ENCODE measurements around the gene OR2T29. TPM values are rescaled to one million over a fixed set of nuclear protein-coding genes. Genes with fewer than 3 reads are reported as not detected.
"Not testable (repeated sequence)": the region's sequence is repeated elsewhere in the genome, so short reads cannot be mapped to it uniquely, and the experiment has no call there.

The OR2T29 gene, protein sequence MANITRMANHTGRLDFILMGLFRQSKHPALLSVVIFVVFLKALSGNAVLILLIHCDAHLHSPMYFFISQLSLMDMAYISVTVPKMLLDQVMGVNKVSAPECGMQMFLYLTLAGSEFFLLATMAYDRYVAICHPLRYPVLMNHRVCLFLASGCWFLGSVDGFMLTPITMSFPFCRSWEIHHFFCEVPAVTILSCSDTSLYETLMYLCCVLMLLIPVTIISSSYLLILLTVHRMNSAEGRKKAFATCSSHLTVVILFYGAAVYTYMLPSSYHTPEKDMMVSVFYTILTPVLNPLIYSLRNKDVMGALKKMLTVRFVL
- not detected for total RNA-seq
- polyA plus RNA-seq: not detected
- long read RNA-seq, donor 1: 0 reads
- long read RNA-seq, donor 2: 0 reads
- long read RNA-seq, donor 3: 0 reads

DNA sequence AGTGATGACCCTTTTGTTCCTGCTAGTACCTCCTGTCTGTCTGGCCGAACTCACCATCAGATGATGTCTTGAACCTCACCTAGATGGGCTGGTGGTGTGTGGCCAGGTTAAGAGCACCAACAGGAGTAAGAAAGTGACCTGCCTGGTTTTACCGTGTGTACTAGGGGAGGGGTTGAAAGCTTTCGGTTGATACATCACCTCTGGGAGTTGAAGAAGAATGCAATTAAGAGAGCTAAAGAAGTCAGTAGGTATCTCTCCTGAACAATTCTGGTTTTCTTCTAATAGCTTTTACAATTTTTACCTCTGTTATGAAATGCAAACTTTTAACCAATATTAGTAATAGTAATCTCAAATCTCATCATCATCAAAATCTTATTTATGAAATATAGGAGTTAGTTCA, at the start of gene OR2T29:
Gene OR2T29 (minus strand): TSS at position 101 of the 400 bp plus-strand sequence. CDS start 3,281 bp downstream, outside the sequence.
- H3K4me3 ChIP-seq; H3K36me3 ChIP-seq; H3K27ac ChIP-seq; DNase-seq; H3K27me3 ChIP-seq; intact Hi-C loops (cut with DNase I); H3K9me3 ChIP-seq; ATAC-seq; H3K4me1 ChIP-seq: not testable (repeated sequence)
- 71 to 80% methylated on average over 3 of the region's 3 CpGs for WGBS, 2 donors

DNA sequence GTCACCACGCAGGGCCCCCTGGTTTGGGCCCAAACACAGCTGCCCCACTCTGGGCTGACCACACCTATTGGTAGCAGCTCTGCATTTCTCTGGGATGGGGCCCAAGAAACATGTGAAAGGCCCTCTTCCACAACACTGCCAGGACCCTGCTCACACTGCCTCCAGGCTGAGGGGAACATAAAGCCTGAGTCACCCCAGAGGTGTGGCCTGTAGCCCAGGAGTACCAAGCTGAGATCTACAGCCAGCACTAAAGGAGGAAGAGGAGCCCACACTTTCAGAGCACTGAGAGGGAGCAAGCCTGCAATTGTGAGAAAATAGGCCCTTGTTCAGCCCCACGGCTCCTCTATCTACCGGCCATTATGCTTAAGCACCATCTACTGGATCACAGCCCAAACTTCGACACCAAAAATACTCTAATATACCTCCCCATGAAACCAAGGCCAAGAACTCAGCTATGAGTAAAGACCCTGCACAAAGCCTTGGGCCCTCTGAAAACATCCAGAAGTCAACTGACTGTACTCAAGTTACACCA, 49.4 kb upstream of the OR2T29 start:
- peaks cover 0 to 10% (median 0%) of the 10 kb centered on the region in 7 donors for H3K27me3 ChIP-seq
- H3K36me3 ChIP-seq: no peaks in the 10 kb centered on the region
- H3K4me1 ChIP-seq: no peaks in the 10 kb centered on the region
- no peak overlapping the region for H3K4me3 ChIP-seq
- no peak for TF ChIP-seq CTCF (IDR thresholded peaks at IDR 0.05)
- H3K9me3 ChIP-seq: no peaks in the 10 kb centered on the region
- ATAC-seq (no peak), DNase-seq (no peak)
- no peak overlapping the region for H3K27ac ChIP-seq
- 62 to 69% methylated on average over 3 to 4 of the region's 4 CpGs for WGBS, 2 donors
- intact Hi-C loops (cut with DNase I): no loop called here

DNA sequence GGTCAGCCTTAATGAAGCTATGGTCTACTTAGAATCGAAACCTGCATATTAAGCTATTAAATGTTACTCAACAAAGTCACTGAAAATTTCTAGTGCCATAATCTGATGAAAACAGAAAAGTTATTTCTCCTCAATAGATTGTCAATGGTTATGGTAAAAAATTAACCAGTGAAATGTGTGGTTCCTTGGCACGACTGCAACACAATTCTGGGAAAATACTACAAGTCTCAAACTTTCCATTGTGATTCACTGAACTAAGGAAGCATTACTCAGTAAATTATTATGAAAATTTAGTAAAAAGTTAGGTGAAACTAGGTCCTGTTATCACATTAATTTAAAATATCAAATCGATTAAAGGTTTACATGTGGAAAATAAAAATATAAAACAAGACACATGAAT, 47.7 kb upstream of the OR2T29 start:
- DNase-seq (no peak), ATAC-seq (no peak)
- intact Hi-C loops (cut with DNase I): no loop called here
- peaks cover 0 to 10% (median 0%) of the 10 kb centered on the region in 7 donors for H3K27me3 ChIP-seq
- no peak overlapping the region for H3K27ac ChIP-seq
- H3K36me3 ChIP-seq: no peaks in the 10 kb centered on the region
- WGBS, 2 donors: 36 to 47% methylated on average over 3 of the region's 3 CpGs
- H3K4me3 ChIP-seq: no peak overlapping the region
- no peaks in the 10 kb centered on the region for H3K4me1 ChIP-seq
- H3K9me3 ChIP-seq: no peaks in the 10 kb centered on the region
- no peak for TF ChIP-seq CTCF (IDR thresholded peaks at IDR 0.05)

DNA sequence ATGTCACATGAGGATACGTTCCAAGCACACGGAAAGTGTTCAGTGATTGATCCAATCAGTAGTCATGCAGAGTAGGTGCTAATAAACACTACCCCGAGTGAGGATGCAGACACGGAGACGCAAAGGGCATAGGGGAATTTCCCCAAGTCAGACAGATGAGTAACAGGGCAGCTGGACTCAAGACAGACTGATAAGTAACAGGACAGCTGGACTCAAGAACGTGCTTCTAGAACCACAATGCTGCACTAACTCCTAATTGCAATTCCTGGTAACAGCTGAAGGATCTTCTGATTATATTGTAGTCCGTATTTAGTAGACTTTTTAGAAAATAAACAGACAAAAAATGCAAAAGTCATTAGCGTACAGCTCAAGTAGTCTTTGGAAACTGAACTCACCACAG, 36.8 kb upstream of the OR2T29 start:
- H3K27ac ChIP-seq: no peak overlapping the region
- H3K4me3 ChIP-seq: no peak overlapping the region
- ATAC-seq (no peak), DNase-seq (no peak)
- peaks cover 0 to 3% (median 0%) of the 10 kb centered on the region in 7 donors for H3K27me3 ChIP-seq
- no peaks in the 10 kb centered on the region for H3K9me3 ChIP-seq
- intact Hi-C loops (cut with DNase I): no loop called here
- 61 to 70% methylated on average over 8 of the region's 8 CpGs for WGBS, 2 donors
- no peaks in the 10 kb centered on the region for H3K36me3 ChIP-seq
- no peak for TF ChIP-seq CTCF (IDR thresholded peaks at IDR 0.05)
- no peaks in the 10 kb centered on the region for H3K4me1 ChIP-seq

- ATAC-seq (no peak), DNase-seq (no peak)
- H3K4me3 ChIP-seq: no peak within 1 kb of the TSS
- H3K27me3 ChIP-seq: peaks cover 0 to 3% (median 0%) of the 10 kb centered on the region in 7 donors
- H3K36me3 ChIP-seq: no peaks in the 10 kb centered on the region
- H3K9me3 ChIP-seq: no peaks in the 10 kb centered on the region
- H3K27ac ChIP-seq: no peak within 1 kb of the TSS
- TF ChIP-seq CTCF (IDR thresholded peaks at IDR 0.05): no peak
- H3K4me1 ChIP-seq: no peaks in the 10 kb centered on the region
- intact Hi-C loops (cut with DNase I): no loop called here
- WGBS, 2 donors: 76 to 83% methylated on average over 6 of the region's 6 CpGs
These were observed 35.0 kb upstream of the OR2T29 start, which contains the start of gene OR2T10 for GRCh38 chr1:248597589-248597988. TSS of gene OR2T10 (minus strand) at chr1:248597700. CDS start at chr1:248593768, 3,932 bp downstream.
